ENCODE results near the gene CPXM2. TPM values are rescaled to one million over a fixed set of nuclear protein-coding genes. Genes with fewer than 3 reads are reported as not detected.

The CPXM2 gene
- total and polyA plus RNA-seq, 10 of the 15 experiments (the other 5 are each of a cell fraction or from before 2014, with no cell fraction given): 0.08 to 1.1 (median 0.58) TPM

DNA sequence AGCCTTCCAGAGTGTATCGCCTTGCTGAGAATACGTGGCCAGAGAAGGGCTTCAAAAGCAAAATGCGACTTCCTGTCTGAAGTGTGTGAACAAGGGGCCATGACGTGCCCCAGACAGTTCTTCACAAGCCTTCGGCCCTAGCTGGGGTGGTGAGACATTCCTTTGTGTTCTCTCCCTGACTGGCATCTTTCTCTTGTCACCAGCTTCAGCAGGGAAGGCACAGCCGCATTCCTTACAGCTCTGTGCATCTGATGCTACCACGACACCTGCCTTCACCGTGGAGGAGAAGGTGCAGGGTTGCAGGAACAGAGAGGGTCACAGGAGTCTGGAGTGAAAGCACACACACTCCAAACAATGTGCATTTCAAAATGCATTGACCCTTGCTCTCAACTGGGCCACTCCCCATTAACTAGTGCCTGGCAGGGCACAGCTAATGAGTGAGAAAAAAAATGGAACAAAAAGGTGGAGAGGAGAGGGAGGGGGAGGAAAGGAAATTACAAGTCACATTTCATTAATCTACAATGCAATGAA, 132.0 kb downstream of the CPXM2 start:
- H4K20me1 ChIP-seq (ENCODE audit: control insufficient read depth, insufficient read depth): no peaks in the 10 kb centered on the region
- intact Hi-C loops (cut with micrococcal nuclease; ENCODE audit: unreplicated experiment): no loop called here
- RAD21 ChIA-PET (ENCODE audit: unreplicated experiment): no interaction called here
- H3K4me1 ChIP-seq (ENCODE audit: control insufficient read depth, insufficient read depth, low read length): no peaks in the 10 kb centered on the region
- H3K36me3 ChIP-seq (ENCODE audit: control insufficient read depth in 2 of 2, insufficient read depth in 2 of 2, low read length in 1 of 2): no peaks in the 10 kb centered on the region
- in situ Hi-C loops (cut with MboI): no loop called here
- no peak overlapping the region for H3K9ac ChIP-seq (ENCODE audit: control insufficient read depth, insufficient read depth, low read length)
- no peak overlapping the region for H2AFZ ChIP-seq (ENCODE audit: control insufficient read depth, low read depth, low read length)
- H3K27me3 ChIP-seq (replicated peaks in 1 of 2; ENCODE audit: control insufficient read depth in 2 of 2, insufficient read depth in 2 of 2, low read length in 1 of 2): peaks cover 4 to 5% of the 10 kb centered on the region in 2 experiments
- H3K79me2 ChIP-seq (ENCODE audit: control insufficient read depth, insufficient read depth, low read length): no peaks in the 10 kb centered on the region
- WGBS (ENCODE audit: insufficient coverage, insufficient replicate concordance, low lambda C conversion rate, missing lambda C conversion rate): 43% methylated on average over 8 of the region's 8 CpGs
- CTCF ChIA-PET: no interaction called here
- BruUV-seq (replicated peaks): no TSS peak
- no peak for FAIRE-seq
- no peak for ATAC-seq
- no peaks in the 10 kb centered on the region for H3K9me3 ChIP-seq (replicated peaks; ENCODE audit: control insufficient read depth, insufficient read depth, low read length)
- H3K27ac ChIP-seq (ENCODE audit: control insufficient read depth, insufficient read depth): no peak overlapping the region
- no peak overlapping the region for H3K4me2 ChIP-seq (ENCODE audit: control insufficient read depth, insufficient read depth)
- H3K4me3 ChIP-seq: no peak overlapping the region
- POLR2A ChIA-PET: no interaction called here
- SMC1A ChIA-PET (ENCODE audit: uncharacterized antibody, unreplicated experiment): interaction anchor here (0.6 kb wide), 1 partner anchor 95 kb away, joined by 3 read pairs; no protein-coding TSS in a partner anchor
- DNase-seq (ENCODE audit: low read depth, low spot score): no peak
- TF ChIP-seq, protein P1, sequence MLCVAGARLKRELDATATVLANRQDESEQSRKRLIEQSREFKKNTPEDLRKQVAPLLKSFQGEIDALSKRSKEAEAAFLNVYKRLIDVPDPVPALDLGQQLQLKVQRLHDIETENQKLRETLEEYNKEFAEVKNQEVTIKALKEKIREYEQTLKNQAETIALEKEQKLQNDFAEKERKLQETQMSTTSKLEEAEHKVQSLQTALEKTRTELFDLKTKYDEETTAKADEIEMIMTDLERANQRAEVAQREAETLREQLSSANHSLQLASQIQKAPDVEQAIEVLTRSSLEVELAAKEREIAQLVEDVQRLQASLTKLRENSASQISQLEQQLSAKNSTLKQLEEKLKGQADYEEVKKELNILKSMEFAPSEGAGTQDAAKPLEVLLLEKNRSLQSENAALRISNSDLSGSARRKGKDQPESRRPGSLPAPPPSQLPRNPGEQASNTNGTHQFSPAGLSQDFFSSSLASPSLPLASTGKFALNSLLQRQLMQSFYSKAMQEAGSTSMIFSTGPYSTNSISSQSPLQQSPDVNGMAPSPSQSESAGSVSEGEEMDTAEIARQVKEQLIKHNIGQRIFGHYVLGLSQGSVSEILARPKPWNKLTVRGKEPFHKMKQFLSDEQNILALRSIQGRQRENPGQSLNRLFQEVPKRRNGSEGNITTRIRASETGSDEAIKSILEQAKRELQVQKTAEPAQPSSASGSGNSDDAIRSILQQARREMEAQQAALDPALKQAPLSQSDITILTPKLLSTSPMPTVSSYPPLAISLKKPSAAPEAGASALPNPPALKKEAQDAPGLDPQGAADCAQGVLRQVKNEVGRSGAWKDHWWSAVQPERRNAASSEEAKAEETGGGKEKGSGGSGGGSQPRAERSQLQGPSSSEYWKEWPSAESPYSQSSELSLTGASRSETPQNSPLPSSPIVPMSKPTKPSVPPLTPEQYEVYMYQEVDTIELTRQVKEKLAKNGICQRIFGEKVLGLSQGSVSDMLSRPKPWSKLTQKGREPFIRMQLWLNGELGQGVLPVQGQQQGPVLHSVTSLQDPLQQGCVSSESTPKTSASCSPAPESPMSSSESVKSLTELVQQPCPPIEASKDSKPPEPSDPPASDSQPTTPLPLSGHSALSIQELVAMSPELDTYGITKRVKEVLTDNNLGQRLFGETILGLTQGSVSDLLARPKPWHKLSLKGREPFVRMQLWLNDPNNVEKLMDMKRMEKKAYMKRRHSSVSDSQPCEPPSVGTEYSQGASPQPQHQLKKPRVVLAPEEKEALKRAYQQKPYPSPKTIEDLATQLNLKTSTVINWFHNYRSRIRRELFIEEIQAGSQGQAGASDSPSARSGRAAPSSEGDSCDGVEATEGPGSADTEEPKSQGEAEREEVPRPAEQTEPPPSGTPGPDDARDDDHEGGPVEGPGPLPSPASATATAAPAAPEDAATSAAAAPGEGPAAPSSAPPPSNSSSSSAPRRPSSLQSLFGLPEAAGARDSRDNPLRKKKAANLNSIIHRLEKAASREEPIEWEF (IDR thresholded peaks at IDR 0.05; ENCODE audit: insufficient replicate concordance, low read depth, low read length): no peak
- TF ChIP-seq SREBF2 (IDR thresholded peaks at IDR 0.05; ENCODE audit: low read length) (no peak), NFYB (IDR thresholded peaks at IDR 0.05; ENCODE audit: insufficient read depth, low read depth, low read length) (no peak), YBX1 (IDR thresholded peaks at IDR 0.05) (no peak), ZNF384 (IDR thresholded peaks at IDR 0.05; ENCODE audit: borderline replicate concordance, low read depth, low read length) (no peak), CHD2 (IDR thresholded peaks at IDR 0.05; ENCODE audit: borderline replicate concordance, low read depth, low read length) (no peak), ESRRA (IDR thresholded peaks at IDR 0.05; ENCODE audit: low read length) (no peak), NFYA (IDR thresholded peaks at IDR 0.05; ENCODE audit: borderline replicate concordance, low read depth, low read length) (no peak), TCF12 (IDR thresholded peaks at IDR 0.05; ENCODE audit: low read depth, low read length) (no peak), RFX5 (IDR thresholded peaks at IDR 0.05; ENCODE audit: low read depth, low read length) (no peak), SIX5 (IDR thresholded peaks at IDR 0.05; ENCODE audit: low read depth, low read length, severe bottlenecking) (no peak)
- TF ChIP-seq, protein P2, sequence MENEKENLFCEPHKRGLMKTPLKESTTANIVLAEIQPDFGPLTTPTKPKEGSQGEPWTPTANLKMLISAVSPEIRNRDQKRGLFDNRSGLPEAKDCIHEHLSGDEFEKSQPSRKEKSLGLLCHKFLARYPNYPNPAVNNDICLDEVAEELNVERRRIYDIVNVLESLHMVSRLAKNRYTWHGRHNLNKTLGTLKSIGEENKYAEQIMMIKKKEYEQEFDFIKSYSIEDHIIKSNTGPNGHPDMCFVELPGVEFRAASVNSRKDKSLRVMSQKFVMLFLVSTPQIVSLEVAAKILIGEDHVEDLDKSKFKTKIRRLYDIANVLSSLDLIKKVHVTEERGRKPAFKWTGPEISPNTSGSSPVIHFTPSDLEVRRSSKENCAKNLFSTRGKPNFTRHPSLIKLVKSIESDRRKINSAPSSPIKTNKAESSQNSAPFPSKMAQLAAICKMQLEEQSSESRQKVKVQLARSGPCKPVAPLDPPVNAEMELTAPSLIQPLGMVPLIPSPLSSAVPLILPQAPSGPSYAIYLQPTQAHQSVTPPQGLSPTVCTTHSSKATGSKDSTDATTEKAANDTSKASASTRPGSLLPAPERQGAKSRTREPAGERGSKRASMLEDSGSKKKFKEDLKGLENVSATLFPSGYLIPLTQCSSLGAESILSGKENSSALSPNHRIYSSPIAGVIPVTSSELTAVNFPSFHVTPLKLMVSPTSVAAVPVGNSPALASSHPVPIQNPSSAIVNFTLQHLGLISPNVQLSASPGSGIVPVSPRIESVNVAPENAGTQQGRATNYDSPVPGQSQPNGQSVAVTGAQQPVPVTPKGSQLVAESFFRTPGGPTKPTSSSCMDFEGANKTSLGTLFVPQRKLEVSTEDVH (IDR thresholded peaks at IDR 0.05; ENCODE audit: low read depth, partially characterized antibody): no peak
- TF ChIP-seq, protein P3, sequence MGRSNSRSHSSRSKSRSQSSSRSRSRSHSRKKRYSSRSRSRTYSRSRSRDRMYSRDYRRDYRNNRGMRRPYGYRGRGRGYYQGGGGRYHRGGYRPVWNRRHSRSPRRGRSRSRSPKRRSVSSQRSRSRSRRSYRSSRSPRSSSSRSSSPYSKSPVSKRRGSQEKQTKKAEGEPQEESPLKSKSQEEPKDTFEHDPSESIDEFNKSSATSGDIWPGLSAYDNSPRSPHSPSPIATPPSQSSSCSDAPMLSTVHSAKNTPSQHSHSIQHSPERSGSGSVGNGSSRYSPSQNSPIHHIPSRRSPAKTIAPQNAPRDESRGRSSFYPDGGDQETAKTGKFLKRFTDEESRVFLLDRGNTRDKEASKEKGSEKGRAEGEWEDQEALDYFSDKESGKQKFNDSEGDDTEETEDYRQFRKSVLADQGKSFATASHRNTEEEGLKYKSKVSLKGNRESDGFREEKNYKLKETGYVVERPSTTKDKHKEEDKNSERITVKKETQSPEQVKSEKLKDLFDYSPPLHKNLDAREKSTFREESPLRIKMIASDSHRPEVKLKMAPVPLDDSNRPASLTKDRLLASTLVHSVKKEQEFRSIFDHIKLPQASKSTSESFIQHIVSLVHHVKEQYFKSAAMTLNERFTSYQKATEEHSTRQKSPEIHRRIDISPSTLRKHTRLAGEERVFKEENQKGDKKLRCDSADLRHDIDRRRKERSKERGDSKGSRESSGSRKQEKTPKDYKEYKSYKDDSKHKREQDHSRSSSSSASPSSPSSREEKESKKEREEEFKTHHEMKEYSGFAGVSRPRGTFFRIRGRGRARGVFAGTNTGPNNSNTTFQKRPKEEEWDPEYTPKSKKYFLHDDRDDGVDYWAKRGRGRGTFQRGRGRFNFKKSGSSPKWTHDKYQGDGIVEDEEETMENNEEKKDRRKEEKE (IDR thresholded peaks at IDR 0.05): no peak
